Fibroblast of lung (primary cell): ENCODE results near the gene MACO1.

Source experiments
- EZH2 ChIP-seq: IDR thresholded peaks from 2 replicates; pipeline ENCODE4 v1.5.1; 2012; ENCODE audit warnings: low read length, control low read depth, mild to moderate bottlenecking; ENCODE audit errors: missing control alignments
- TF ChIP-seq, protein P1 (sequence below), 2 donors: IDR thresholded peaks in 1 of 2; conservative IDR thresholded peaks in 1 of 2; 1 replicate in 1 of 2; 2 replicates in 1 of 2; pipeline ENCODE4 v1.5.1; 2011 to 2012; ENCODE audit warnings: low read length in 2 of 2, control low read depth in 1 of 2, inconsistent platforms in 1 of 2, low read depth in 1 of 2, mild to moderate bottlenecking in 1 of 2

DNA sequence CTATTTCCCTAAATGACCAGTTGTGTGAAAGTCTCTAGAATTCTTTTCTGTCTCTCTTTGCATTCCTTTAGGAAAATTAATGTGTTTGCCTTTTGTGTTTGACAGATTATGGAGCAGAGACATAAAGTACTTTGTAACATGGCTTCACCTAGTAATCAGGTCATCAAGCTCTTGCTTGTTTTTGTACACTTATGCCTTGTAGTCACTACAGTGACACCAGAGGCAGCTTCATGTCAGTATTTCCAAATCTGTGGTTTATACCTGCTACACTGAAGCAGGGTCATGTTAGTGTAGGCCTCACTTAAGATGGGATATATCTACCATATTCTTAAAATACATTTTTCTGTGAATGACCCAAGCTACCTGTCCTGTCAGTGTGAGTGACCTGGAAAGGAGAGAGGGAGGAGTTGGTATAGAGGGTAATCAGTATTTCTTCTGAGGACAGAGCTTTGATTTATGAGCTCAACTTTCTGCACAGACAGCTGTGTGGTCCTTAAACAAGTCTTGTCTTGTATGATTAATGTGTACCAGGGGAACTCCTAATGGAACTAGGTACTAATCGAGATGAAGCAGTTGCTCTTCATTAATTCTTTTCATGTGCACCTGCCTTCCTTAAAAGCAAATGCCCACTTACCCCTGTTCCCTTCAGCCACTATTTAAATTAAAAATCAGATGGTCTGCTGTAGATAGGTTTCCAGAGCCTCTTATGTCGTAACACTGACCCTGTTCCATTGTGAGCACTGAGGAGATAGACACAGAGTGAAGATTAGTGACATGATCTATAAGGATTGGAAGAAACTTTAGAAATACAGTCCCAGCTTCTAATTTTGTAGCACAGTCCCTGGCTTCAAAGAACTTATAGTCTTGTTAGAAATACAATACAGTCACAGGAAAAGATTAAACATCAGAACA, 45.7 kb downstream of the MACO1 start:
- TF ChIP-seq, protein P1, sequence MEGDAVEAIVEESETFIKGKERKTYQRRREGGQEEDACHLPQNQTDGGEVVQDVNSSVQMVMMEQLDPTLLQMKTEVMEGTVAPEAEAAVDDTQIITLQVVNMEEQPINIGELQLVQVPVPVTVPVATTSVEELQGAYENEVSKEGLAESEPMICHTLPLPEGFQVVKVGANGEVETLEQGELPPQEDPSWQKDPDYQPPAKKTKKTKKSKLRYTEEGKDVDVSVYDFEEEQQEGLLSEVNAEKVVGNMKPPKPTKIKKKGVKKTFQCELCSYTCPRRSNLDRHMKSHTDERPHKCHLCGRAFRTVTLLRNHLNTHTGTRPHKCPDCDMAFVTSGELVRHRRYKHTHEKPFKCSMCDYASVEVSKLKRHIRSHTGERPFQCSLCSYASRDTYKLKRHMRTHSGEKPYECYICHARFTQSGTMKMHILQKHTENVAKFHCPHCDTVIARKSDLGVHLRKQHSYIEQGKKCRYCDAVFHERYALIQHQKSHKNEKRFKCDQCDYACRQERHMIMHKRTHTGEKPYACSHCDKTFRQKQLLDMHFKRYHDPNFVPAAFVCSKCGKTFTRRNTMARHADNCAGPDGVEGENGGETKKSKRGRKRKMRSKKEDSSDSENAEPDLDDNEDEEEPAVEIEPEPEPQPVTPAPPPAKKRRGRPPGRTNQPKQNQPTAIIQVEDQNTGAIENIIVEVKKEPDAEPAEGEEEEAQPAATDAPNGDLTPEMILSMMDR (conservative IDR thresholded peaks at IDR 0.05 in 1 of 2, IDR thresholded peaks at IDR 0.05 in 1 of 2; ENCODE audit: low read depth in 1 of 2, low read length in 2 of 2), result no peak
- no peak for TF ChIP-seq EZH2
